OCI-LY3 (cell line): Measurements from ENCODE around the gene RANBP1.

Source experiments
- EZH2phosphoT487 ChIP-seq: fragments of 200-600 bp; shearing (Covaris generic); IDR thresholded peaks from 2 replicates; pipeline ENCODE4 v1.6.1; 2018; ENCODE audit warnings: antibody characterized with exemption, mixed run types, low read depth
- TF ChIP-seq, protein P1 (sequence below): fragments of 200-600, 300-600 bp; sonication (generic); IDR thresholded peaks from 2 replicates; pipeline ENCODE4 v1.5.1; 2014; ENCODE audit warnings: antibody characterized with exemption, low read length, low read depth

DNA sequence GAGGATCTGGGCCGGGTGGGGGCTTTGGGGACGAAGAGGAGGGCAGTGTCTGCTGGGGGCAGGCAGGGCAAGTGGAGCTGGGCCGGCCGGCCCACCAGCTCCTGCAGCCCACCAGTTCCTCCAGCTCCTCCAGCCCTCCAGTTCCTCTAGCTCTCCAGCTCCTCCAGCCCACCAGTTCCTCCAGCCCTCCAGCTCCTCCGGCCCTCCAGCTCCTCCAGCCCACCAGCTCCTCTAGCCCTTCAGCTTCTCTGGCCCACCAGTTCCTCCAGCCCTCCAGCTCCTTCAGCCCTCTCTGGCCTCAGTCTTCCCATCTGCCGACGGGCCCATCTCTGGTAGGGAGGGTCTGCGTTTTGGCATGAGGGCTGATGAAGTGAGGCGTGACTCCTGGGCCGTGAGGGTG is 44.1 kb downstream of the RANBP1 start:
- TF ChIP-seq, protein P1, sequence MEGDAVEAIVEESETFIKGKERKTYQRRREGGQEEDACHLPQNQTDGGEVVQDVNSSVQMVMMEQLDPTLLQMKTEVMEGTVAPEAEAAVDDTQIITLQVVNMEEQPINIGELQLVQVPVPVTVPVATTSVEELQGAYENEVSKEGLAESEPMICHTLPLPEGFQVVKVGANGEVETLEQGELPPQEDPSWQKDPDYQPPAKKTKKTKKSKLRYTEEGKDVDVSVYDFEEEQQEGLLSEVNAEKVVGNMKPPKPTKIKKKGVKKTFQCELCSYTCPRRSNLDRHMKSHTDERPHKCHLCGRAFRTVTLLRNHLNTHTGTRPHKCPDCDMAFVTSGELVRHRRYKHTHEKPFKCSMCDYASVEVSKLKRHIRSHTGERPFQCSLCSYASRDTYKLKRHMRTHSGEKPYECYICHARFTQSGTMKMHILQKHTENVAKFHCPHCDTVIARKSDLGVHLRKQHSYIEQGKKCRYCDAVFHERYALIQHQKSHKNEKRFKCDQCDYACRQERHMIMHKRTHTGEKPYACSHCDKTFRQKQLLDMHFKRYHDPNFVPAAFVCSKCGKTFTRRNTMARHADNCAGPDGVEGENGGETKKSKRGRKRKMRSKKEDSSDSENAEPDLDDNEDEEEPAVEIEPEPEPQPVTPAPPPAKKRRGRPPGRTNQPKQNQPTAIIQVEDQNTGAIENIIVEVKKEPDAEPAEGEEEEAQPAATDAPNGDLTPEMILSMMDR = no peak
- no peak for TF ChIP-seq EZH2phosphoT487
